DND-41 (cell line): Measurements from ENCODE around the gene KIF25.
"Not testable (repeated sequence)": the region's sequence is repeated elsewhere in the genome, so short reads cannot be mapped to it uniquely, and the experiment has no call there.

ENCODE experiments used
- ATAC-seq: fragments of 200-7000 bp; cut with Tn5 transposase; 3 replicates; pipeline ENCODE4 v1.9.1; 2021; ENCODE audit warnings: low read depth; ENCODE audit not compliant: insufficient read depth
- DNase-seq: peaks from one replicate; pipeline ENCODE4 v3.0.0-alpha.2; 2020
- H2AFZ ChIP-seq: 2 replicates; pipeline ENCODE4 v1.6.0; 2012; ENCODE audit warnings: low read depth, low read length
- H3K27ac ChIP-seq: 2 replicates; pipeline ENCODE4 v1.5.1; 2012; ENCODE audit warnings: low read length, inconsistent platforms
- H3K27me3 ChIP-seq: fragments of 200-600 bp; sonication (generic); 2 replicates; pipeline ENCODE4 v1.6.0; 2012; ENCODE audit warnings: low read length, mild to moderate bottlenecking, inconsistent platforms; ENCODE audit not compliant: insufficient read depth, poor library complexity
- H3K36me3 ChIP-seq: 2 replicates; pipeline ENCODE4 v1.5.1; 2012; ENCODE audit warnings: low read length, inconsistent platforms; ENCODE audit not compliant: insufficient read depth
- H3K4me1 ChIP-seq: 2 replicates; pipeline ENCODE4 v1.5.1; 2012; ENCODE audit warnings: mild to moderate bottlenecking, low read length; ENCODE audit not compliant: insufficient read depth
- H3K4me2 ChIP-seq: 2 replicates; pipeline ENCODE4 v1.6.0; 2012; ENCODE audit warnings: mild to moderate bottlenecking, moderate library complexity, low read length, inconsistent platforms; ENCODE audit not compliant: insufficient read depth
- H3K4me3 ChIP-seq, 2 experiments: fragments of 200-600 bp in 1 of 2; shearing (Covaris generic) in 1 of 2; 2 replicates each; pipeline ENCODE4 v1.5.1; 2012 to 2016; ENCODE audit warnings: inconsistent platforms in 2 of 2, low read length in 2 of 2, mild to moderate bottlenecking in 2 of 2, low read depth in 1 of 2, moderate library complexity in 1 of 2
- H3K79me2 ChIP-seq: 2 replicates; pipeline ENCODE4 v1.6.0; 2012; ENCODE audit warnings: low read length, inconsistent platforms; ENCODE audit not compliant: insufficient read depth
- H3K9ac ChIP-seq: 2 replicates; pipeline ENCODE4 v1.6.0; 2012; ENCODE audit warnings: low read depth, mild to moderate bottlenecking, inconsistent platforms, low read length, moderate library complexity
- H3K9me3 ChIP-seq: 2 replicates; pipeline ENCODE4 v1.5.1; 2012; ENCODE audit warnings: low read length, moderate library complexity, mild to moderate bottlenecking, inconsistent platforms; ENCODE audit not compliant: insufficient read depth, severe bottlenecking
- H4K20me1 ChIP-seq: 2 replicates; pipeline ENCODE4 v1.6.0; 2012; ENCODE audit warnings: low read length; ENCODE audit not compliant: insufficient read depth
- EZH2 ChIP-seq: IDR thresholded peaks from 3 replicates; pipeline ENCODE4 v1.6.1; 2012; ENCODE audit warnings: borderline replicate concordance, low read depth, mild to moderate bottlenecking, moderate library complexity, low read length, inconsistent platforms; ENCODE audit not compliant: severe bottlenecking
- TF ChIP-seq, protein P1 (sequence below): IDR thresholded peaks from 2 replicates; pipeline ENCODE4 v1.5.1; 2012; ENCODE audit warnings: borderline replicate concordance, low read length, moderate library complexity, mild to moderate bottlenecking; ENCODE audit not compliant: poor library complexity, severe bottlenecking; ENCODE audit errors: extremely low read depth

The KIF25 gene

DNA sequence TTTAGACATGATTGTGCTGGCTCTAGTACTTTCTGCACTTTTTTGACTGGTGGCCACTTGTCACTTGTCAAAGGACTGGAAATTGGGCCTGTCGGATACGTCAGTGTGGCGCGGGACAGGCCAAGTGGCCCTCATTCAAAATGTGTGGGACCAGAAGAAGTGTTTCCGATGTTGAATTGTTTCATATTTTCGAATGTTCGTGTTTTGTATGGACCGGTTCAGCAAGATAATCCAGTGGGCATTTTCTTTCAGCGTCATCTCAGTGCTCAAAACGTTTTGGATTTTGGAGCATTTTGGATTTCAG, 3.5 kb downstream of the KIF25 start:
- Histone ChIP-seq H2AFZ (no peak overlapping the region), H3K4me1 (no peaks in the 10 kb centered on the region), H3K4me2 (no peak overlapping the region), H3K9ac (no peak overlapping the region), H3K79me2 (no peaks in the 10 kb centered on the region), H3K9me3 (no peaks in the 10 kb centered on the region), H3K27me3 (no peaks in the 10 kb centered on the region), H3K36me3 (no peaks in the 10 kb centered on the region), H3K27ac (no peak overlapping the region), H4K20me1 (no peaks in the 10 kb centered on the region), H3K4me3 (no peak overlapping the region)
- DNase-seq = no peak
- no peak for TF ChIP-seq EZH2
- TF ChIP-seq, protein P1, sequence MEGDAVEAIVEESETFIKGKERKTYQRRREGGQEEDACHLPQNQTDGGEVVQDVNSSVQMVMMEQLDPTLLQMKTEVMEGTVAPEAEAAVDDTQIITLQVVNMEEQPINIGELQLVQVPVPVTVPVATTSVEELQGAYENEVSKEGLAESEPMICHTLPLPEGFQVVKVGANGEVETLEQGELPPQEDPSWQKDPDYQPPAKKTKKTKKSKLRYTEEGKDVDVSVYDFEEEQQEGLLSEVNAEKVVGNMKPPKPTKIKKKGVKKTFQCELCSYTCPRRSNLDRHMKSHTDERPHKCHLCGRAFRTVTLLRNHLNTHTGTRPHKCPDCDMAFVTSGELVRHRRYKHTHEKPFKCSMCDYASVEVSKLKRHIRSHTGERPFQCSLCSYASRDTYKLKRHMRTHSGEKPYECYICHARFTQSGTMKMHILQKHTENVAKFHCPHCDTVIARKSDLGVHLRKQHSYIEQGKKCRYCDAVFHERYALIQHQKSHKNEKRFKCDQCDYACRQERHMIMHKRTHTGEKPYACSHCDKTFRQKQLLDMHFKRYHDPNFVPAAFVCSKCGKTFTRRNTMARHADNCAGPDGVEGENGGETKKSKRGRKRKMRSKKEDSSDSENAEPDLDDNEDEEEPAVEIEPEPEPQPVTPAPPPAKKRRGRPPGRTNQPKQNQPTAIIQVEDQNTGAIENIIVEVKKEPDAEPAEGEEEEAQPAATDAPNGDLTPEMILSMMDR = no peak
- ATAC-seq = no peak

- not testable (repeated sequence) for H3K27ac ChIP-seq, DNase-seq, H4K20me1 ChIP-seq, H2AFZ ChIP-seq, H3K36me3 ChIP-seq, H3K4me2 ChIP-seq, ATAC-seq, H3K4me1 ChIP-seq, H3K9ac ChIP-seq, H3K27me3 ChIP-seq, H3K79me2 ChIP-seq, H3K9me3 ChIP-seq, H3K4me3 ChIP-seq
Observed at GRCh38 chr6:168001514-168001913, 4.0 kb downstream of the KIF25 start.

DNA sequence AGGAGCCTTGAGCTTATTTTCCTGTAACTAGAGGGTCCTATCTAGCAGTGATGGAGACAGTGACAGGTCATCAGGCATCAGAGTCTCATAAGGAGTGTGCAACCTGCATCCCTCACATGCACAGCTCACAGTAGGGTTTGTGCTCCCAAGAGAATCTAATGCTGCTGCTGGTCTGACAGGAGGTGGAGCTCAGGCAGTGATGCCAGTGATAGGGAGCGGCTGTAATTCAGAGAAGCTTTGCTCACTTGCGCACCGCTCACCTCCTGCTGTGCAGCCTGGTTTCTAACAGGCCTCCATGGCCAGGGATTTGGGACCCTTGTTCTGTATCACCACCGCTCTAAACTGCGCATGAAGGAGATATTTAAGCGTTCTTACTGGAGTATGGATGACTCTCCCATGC, 5.3 kb downstream of the KIF25 start:
- TF ChIP-seq EZH2 = no peak
- TF ChIP-seq, protein P1 = no peak
- ATAC-seq (no peak), DNase-seq (no peak)
- no peaks in the 10 kb centered on the region for H3K36me3 ChIP-seq
- no peak overlapping the region for H3K4me2 ChIP-seq
- no peaks in the 10 kb centered on the region for H3K4me1 ChIP-seq
- no peaks in the 10 kb centered on the region for H4K20me1 ChIP-seq
- H3K27me3 ChIP-seq = no peaks in the 10 kb centered on the region
- no peak overlapping the region for H3K9ac ChIP-seq
- no peak overlapping the region for H3K27ac ChIP-seq
- no peaks in the 10 kb centered on the region for H3K9me3 ChIP-seq
- H2AFZ ChIP-seq = no peak overlapping the region
- H3K4me3 ChIP-seq = no peak overlapping the region
- H3K79me2 ChIP-seq = no peaks in the 10 kb centered on the region

GRCh38 chr6:168004023-168004422, 6.6 kb downstream of the KIF25 start:
- Histone ChIP-seq H4K20me1 (no peaks in the 10 kb centered on the region), H3K4me1 (no peaks in the 10 kb centered on the region), H3K27me3 (no peaks in the 10 kb centered on the region), H3K9me3 (no peaks in the 10 kb centered on the region), H2AFZ (no peak overlapping the region), H3K27ac (no peak overlapping the region), H3K4me3 (no peak overlapping the region), H3K79me2 (no peaks in the 10 kb centered on the region), H3K36me3 (no peaks in the 10 kb centered on the region), H3K9ac (no peak overlapping the region), H3K4me2 (no peak overlapping the region)
- TF ChIP-seq EZH2 = no peak
- TF ChIP-seq, protein P1 = no peak
- ATAC-seq = no peak
- DNase-seq = no peak
